ENCODE results near the gene FUT7. TPM values are rescaled to one million over a fixed set of nuclear protein-coding genes. Genes with fewer than 3 reads are reported as not detected.
A peak's percentile ranks its signal among the peaks of the same experiment; 100 is the strongest.

Gene FUT7
- total and polyA plus RNA-seq, 9 of the 15 experiments (the other 6 are each of a cell fraction or from before 2014, with no cell fraction given) = not detected

DNA sequence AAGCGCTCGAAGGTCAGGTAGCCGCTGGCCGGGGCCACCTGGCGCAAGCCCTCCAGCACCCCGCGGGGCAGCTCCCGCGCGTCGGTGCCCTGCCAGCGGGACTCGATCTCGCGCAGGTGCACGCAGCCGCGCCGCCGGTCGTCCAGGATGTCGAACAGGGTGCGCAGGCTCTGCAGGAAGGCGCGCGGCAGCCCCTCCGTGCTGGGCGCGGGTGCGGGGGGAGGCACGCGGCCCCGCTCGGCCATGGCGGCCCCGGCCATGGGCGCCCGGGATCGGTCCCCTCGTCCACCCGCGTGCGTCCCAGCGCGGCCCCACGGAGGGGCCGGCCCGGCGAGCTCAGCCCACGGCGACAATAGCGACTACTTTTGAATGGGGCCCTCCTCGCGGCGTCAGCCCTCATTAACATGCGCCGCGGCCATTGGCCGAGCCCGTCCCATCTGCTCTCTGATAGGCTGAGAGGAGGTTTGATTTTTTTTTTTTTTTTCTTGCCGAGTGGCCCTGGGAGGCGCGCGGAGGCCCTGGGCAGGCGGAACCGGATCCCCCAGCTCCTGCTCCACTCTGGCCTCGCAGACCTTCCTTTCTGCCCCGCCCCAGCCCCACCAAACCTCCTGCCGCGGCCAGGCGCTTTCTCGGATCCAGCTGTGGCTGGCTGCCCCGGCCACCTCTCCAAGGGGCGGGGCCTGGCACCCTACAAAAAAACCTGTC is 38.5 kb upstream of the FUT7 start, which contains the start of gene SAPCD2 (continued):
- TF ChIP-seq, protein P1, sequence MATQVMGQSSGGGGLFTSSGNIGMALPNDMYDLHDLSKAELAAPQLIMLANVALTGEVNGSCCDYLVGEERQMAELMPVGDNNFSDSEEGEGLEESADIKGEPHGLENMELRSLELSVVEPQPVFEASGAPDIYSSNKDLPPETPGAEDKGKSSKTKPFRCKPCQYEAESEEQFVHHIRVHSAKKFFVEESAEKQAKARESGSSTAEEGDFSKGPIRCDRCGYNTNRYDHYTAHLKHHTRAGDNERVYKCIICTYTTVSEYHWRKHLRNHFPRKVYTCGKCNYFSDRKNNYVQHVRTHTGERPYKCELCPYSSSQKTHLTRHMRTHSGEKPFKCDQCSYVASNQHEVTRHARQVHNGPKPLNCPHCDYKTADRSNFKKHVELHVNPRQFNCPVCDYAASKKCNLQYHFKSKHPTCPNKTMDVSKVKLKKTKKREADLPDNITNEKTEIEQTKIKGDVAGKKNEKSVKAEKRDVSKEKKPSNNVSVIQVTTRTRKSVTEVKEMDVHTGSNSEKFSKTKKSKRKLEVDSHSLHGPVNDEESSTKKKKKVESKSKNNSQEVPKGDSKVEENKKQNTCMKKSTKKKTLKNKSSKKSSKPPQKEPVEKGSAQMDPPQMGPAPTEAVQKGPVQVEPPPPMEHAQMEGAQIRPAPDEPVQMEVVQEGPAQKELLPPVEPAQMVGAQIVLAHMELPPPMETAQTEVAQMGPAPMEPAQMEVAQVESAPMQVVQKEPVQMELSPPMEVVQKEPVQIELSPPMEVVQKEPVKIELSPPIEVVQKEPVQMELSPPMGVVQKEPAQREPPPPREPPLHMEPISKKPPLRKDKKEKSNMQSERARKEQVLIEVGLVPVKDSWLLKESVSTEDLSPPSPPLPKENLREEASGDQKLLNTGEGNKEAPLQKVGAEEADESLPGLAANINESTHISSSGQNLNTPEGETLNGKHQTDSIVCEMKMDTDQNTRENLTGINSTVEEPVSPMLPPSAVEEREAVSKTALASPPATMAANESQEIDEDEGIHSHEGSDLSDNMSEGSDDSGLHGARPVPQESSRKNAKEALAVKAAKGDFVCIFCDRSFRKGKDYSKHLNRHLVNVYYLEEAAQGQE (IDR thresholded peaks at IDR 0.05; ENCODE audit: borderline replicate concordance) = peak; percentile 96
- TF ChIP-seq, protein P1 (CRISPR knock-in tag; IDR thresholded peaks at IDR 0.05; ENCODE audit: low read depth) = no peak
- TF ChIP-seq SAP30 (IDR thresholded peaks at IDR 0.05; ENCODE audit: borderline replicate concordance, insufficient read depth, low read depth, low read length, poor library complexity, severe bottlenecking) (peak; percentile 80), HDAC2 (IDR thresholded peaks at IDR 0.05) (peak; percentile 54; the same call in 1 of the 2 replicates), CHCHD3 (CRISPR knock-in tag; IDR thresholded peaks at IDR 0.05) (no peak), ZKSCAN1 (IDR thresholded peaks at IDR 0.05; ENCODE audit: low read depth, low read length) (no peak), ZNF668 (CRISPR knock-in tag; IDR thresholded peaks at IDR 0.05) (no peak), HMG20A (CRISPR knock-in tag; conservative IDR thresholded peaks at IDR 0.05) (no peak), DMBX1 (CRISPR knock-in tag; IDR thresholded peaks at IDR 0.05; ENCODE audit: borderline replicate concordance) (no peak), HMGN3 (IDR thresholded peaks at IDR 0.05; ENCODE audit: borderline replicate concordance, extremely low read depth, insufficient read length, low read depth, low read length) (peak; percentile 74), TCFL5 (CRISPR knock-in tag; conservative IDR thresholded peaks at IDR 0.05) (no peak), HEY1 (CRISPR knock-in tag; IDR thresholded peaks at IDR 0.05; ENCODE audit: borderline replicate concordance) (no peak), GATAD2A (IDR thresholded peaks at IDR 0.05) (no peak), RBM15 (IDR thresholded peaks at IDR 0.05; ENCODE audit: insufficient read depth, low read length) (no peak), SIN3B (IDR thresholded peaks at IDR 0.05; ENCODE audit: low read depth) (0 out of 2 replicates have a peak, but pooled peaks have one; percentile 56)
- TF ChIP-seq, protein P2, sequence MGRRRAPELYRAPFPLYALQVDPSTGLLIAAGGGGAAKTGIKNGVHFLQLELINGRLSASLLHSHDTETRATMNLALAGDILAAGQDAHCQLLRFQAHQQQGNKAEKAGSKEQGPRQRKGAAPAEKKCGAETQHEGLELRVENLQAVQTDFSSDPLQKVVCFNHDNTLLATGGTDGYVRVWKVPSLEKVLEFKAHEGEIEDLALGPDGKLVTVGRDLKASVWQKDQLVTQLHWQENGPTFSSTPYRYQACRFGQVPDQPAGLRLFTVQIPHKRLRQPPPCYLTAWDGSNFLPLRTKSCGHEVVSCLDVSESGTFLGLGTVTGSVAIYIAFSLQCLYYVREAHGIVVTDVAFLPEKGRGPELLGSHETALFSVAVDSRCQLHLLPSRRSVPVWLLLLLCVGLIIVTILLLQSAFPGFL (CRISPR knock-in tag; IDR thresholded peaks at IDR 0.05) = no peak
- TF ChIP-seq, protein P3, sequence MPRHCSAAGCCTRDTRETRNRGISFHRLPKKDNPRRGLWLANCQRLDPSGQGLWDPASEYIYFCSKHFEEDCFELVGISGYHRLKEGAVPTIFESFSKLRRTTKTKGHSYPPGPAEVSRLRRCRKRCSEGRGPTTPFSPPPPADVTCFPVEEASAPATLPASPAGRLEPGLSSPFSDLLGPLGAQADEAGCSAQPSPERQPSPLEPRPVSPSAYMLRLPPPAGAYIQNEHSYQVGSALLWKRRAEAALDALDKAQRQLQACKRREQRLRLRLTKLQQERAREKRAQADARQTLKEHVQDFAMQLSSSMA (CRISPR knock-in tag; IDR thresholded peaks at IDR 0.05) = no peak
